CD14-positive monocyte (primary cell): ENCODE data around the gene PGP. TPM values are rescaled to one million over a fixed set of nuclear protein-coding genes. Genes with fewer than 3 reads are reported as not detected.
A peak's percentile ranks its signal among the peaks of the same experiment; 100 is the strongest.
"Not testable (repeated sequence)": the region's sequence is repeated elsewhere in the genome, so short reads cannot be mapped to it uniquely, and the experiment has no call there.

Source experiments
- DNase-seq, 3 donors: peaks; one replicate each; pipeline ENCODE4 v3.0.0-alpha.2; 2011 to 2022
- H2AFZ ChIP-seq: 2 replicates; pipeline ENCODE4 v1.6.0; 2012; ENCODE audit warnings: mild to moderate bottlenecking, low read depth, low read length, inconsistent platforms; ENCODE audit not compliant: insufficient read depth, poor library complexity, severe bottlenecking
- H3K27ac ChIP-seq, 2 donors: 1 replicate in 1 of 2; 2 replicates in 1 of 2; pipeline ENCODE4 v1.5.1; 2012 to 2013; ENCODE audit warnings: low read length in 2 of 2, control low read depth in 1 of 2, inconsistent platforms in 1 of 2, low read depth in 1 of 2, mild to moderate bottlenecking in 1 of 2
- H3K27me3 ChIP-seq, 2 donors: one replicate each; pipeline versions ENCODE4 v1.6.0 to v1.6.1; 2011 to 2013; ENCODE audit warnings: low read length in 2 of 2; ENCODE audit not compliant: control insufficient read depth in 2 of 2, insufficient read depth in 2 of 2
- H3K36me3 ChIP-seq, 2 donors: replicated peaks in 1 of 2; 1 replicate in 1 of 2; 2 replicates in 1 of 2; pipeline versions ENCODE4 v1.5.1 to v1.6.1; 2012 to 2013; ENCODE audit warnings: low read length in 2 of 2, control low read depth in 1 of 2, inconsistent platforms in 1 of 2, mild to moderate bottlenecking in 1 of 2; ENCODE audit not compliant: insufficient read depth in 2 of 2, control insufficient read depth in 1 of 2
- H3K4me1 ChIP-seq, 2 donors: 1 replicate in 1 of 2; 2 replicates in 1 of 2; pipeline versions ENCODE4 v1.5.1 to v1.6.1; 2012 to 2013; ENCODE audit warnings: low read length in 2 of 2, control low read depth in 1 of 2, inconsistent platforms in 1 of 2, mild to moderate bottlenecking in 1 of 2, moderate library complexity in 1 of 2; ENCODE audit not compliant: insufficient read depth in 2 of 2, control insufficient read depth in 1 of 2
- H3K4me2 ChIP-seq: replicated peaks from 2 replicates; pipeline ENCODE3; 2012; ENCODE audit warnings: low read length, moderate library complexity, mild to moderate bottlenecking; ENCODE audit not compliant: poor library complexity, severe bottlenecking; ENCODE audit errors: extremely low read depth
- H3K4me3 ChIP-seq, 3 experiments: fragments of 200-600 bp in 1 of 3; sonication (generic) in 1 of 3; replicated peaks in 1 of 3; 1 replicate in 2 of 3; 2 replicates in 1 of 3; pipeline ENCODE4 v1.5.1; 2011 to 2013; ENCODE audit warnings: low read length in 3 of 3, mild to moderate bottlenecking in 3 of 3, control low read depth in 2 of 3, low read depth in 2 of 3, inconsistent platforms in 1 of 3, moderate library complexity in 1 of 3
- H3K79me2 ChIP-seq: 2 replicates; pipeline ENCODE4 v1.6.0; 2012; ENCODE audit warnings: mild to moderate bottlenecking, control low read depth, inconsistent platforms, low read length, moderate library complexity; ENCODE audit not compliant: insufficient read depth
- H3K9ac ChIP-seq: 2 replicates; pipeline ENCODE4 v1.6.0; 2017; ENCODE audit warnings: low read length, mild to moderate bottlenecking; ENCODE audit not compliant: insufficient read depth, poor library complexity, severe bottlenecking
- H3K9me3 ChIP-seq, 2 donors: replicated peaks in 1 of 2; 1 replicate in 1 of 2; 2 replicates in 1 of 2; pipeline versions ENCODE4 v1.5.1 to v1.6.1; 2012 to 2013; ENCODE audit warnings: low read length in 2 of 2, control low read depth in 1 of 2; ENCODE audit not compliant: control insufficient read depth in 1 of 2, insufficient read depth in 1 of 2
- H4K20me1 ChIP-seq: 2 replicates; pipeline ENCODE4 v1.6.0; 2012; ENCODE audit warnings: mild to moderate bottlenecking, low read length, control low read depth, moderate library complexity; ENCODE audit not compliant: insufficient read depth
- H3K27ac Mint-ChIP-seq, 7 donors: one replicate each; pipeline ENCODE4 v1.8.0; 2020; ENCODE audit warnings: mild to moderate bottlenecking in 7 of 7, mixed read lengths in 7 of 7, moderate library complexity in 6 of 7, inconsistent platforms in 2 of 7
- H3K27me3 Mint-ChIP-seq, 3 donors: one replicate each; pipeline ENCODE4 v1.8.0; 2021 to 2022; ENCODE audit warnings: low read depth in 3 of 3, mild to moderate bottlenecking in 3 of 3, mixed read lengths in 3 of 3, moderate library complexity in 3 of 3, inconsistent platforms in 1 of 3
- H3K36me3 Mint-ChIP-seq, 2 donors: one replicate each; pipeline ENCODE4 v1.8.0; 2020; ENCODE audit warnings: mixed read lengths in 2 of 2, inconsistent platforms in 1 of 2, mild to moderate bottlenecking in 1 of 2
- H3K4me1 Mint-ChIP-seq: one replicate; pipeline ENCODE4 v1.8.0; 2020; ENCODE audit warnings: mild to moderate bottlenecking, mixed read lengths
- H3K4me3 Mint-ChIP-seq, 2 donors: one replicate each; pipeline ENCODE4 v1.8.0; 2020; ENCODE audit warnings: mild to moderate bottlenecking in 2 of 2, mixed read lengths in 2 of 2, moderate library complexity in 1 of 2
- H3K9me3 Mint-ChIP-seq, 7 donors: one replicate each; pipeline ENCODE4 v1.8.0; 2020 to 2022; ENCODE audit warnings: mixed read lengths in 7 of 7, mild to moderate bottlenecking in 6 of 7, moderate library complexity in 6 of 7, inconsistent platforms in 2 of 7
- WGBS: methylation state at CpG from one replicate; pipeline ENCODE4 v1.1.5; 2013; ENCODE audit warnings: missing lambda C conversion rate; ENCODE audit not compliant: insufficient coverage; 5-methylcytosine and 5-hydroxymethylcytosine counted together
- intact Hi-C, 2 donors: fragments of 100-400 bp; cut with micrococcal nuclease; formaldehyde crosslinking; loops; one replicate each; pipeline versions ENCODE4 v1.15.0 to v1.15.1; 2023
- polyA plus RNA-seq, 3 donors: library from polyadenylated mRNA; depleted of rRNA in 1 of 3; unstranded in 2 of 3; stranded (reverse) in 1 of 3; fragments of 300-500 nt in 2 of 3; fragments of >200 nt in 1 of 3; fragmentation: Illumina TruSeq in 2 of 3; gene quantifications; 1 replicate in 2 of 3; 2 replicates in 1 of 3; pipeline ENCODE4 v1.2.3, GENCODE V29; 2012 to 2021
- TF ChIP-seq, protein P1 (sequence below): fragments of 200-600 bp; IDR thresholded peaks from one replicate; pipeline ENCODE4 v1.8.0; 2022; ENCODE audit warnings: antibody characterized with exemption, mild to moderate bottlenecking

Gene PGP
- polyA plus RNA-seq, 3 donors, result 7.2 to 20.2 (median 19.2) TPM

DNA sequence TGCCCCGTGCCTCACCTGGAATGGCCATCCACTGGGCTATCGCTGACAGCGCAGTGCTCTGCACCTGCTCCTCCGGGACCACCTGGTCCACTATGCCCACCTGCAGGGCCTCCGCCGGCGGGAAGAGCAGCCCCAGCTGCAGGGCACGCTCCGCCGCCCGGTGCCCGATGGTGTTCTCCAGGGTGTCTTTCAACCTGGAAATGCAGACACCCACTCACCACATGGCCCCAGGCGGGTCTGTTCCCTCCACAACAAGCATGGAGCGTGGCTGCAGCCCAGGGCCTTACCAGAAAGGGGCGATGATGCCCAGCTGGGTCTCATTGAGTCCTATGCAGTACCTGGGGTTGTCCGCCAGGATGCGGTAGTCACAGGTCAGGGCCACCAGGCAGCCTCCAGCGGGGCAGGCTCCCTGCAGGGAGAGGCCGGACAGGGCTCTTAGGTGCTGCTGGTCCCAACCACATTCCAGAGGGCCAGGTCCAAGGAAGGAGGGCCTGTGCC lies 28.4 kb upstream of the PGP start:
- intact Hi-C loops, result loop anchor here in 1 of 2 donors (10.0 kb wide), 1 partner anchor 238 kb away; the partner anchor contains the start of gene ZNF598
- H3K9ac ChIP-seq, result no peak overlapping the region
- H3K4me1 Mint-ChIP-seq, result peaks cover 3% of the 10 kb centered on the region
- WGBS, result 98% methylated on average over 19 of the region's 19 CpGs
- no peak overlapping the region for H3K27ac Mint-ChIP-seq
- H3K4me1 ChIP-seq, result no peaks in the 10 kb centered on the region
- peaks cover 0 to 8% of the 10 kb centered on the region in 2 donors for H3K27me3 ChIP-seq
- no peak overlapping the region for H2AFZ ChIP-seq
- no peaks in the 10 kb centered on the region for H3K9me3 ChIP-seq
- TF ChIP-seq, protein P1, sequence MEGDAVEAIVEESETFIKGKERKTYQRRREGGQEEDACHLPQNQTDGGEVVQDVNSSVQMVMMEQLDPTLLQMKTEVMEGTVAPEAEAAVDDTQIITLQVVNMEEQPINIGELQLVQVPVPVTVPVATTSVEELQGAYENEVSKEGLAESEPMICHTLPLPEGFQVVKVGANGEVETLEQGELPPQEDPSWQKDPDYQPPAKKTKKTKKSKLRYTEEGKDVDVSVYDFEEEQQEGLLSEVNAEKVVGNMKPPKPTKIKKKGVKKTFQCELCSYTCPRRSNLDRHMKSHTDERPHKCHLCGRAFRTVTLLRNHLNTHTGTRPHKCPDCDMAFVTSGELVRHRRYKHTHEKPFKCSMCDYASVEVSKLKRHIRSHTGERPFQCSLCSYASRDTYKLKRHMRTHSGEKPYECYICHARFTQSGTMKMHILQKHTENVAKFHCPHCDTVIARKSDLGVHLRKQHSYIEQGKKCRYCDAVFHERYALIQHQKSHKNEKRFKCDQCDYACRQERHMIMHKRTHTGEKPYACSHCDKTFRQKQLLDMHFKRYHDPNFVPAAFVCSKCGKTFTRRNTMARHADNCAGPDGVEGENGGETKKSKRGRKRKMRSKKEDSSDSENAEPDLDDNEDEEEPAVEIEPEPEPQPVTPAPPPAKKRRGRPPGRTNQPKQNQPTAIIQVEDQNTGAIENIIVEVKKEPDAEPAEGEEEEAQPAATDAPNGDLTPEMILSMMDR, result no peak
- peaks cover 0 to 3% (median 0%) of the 10 kb centered on the region in 7 donors for H3K9me3 Mint-ChIP-seq
- H3K4me3 ChIP-seq, result no peak overlapping the region
- no peak for DNase-seq
- H3K36me3 ChIP-seq, result peaks cover 47 to 55% of the 10 kb centered on the region in 2 donors
- H3K27ac ChIP-seq, result no peak overlapping the region
- no peaks in the 10 kb centered on the region for H3K79me2 ChIP-seq
- H3K27me3 Mint-ChIP-seq, result peaks cover 11 to 14% (median 11%) of the 10 kb centered on the region in 3 donors
- H3K4me2 ChIP-seq, result no peak overlapping the region
- H4K20me1 ChIP-seq, result peaks cover 8% of the 10 kb centered on the region
- H3K4me3 Mint-ChIP-seq, result no peak overlapping the region
- peaks cover 42 to 74% of the 10 kb centered on the region in 2 donors for H3K36me3 Mint-ChIP-seq

DNA sequence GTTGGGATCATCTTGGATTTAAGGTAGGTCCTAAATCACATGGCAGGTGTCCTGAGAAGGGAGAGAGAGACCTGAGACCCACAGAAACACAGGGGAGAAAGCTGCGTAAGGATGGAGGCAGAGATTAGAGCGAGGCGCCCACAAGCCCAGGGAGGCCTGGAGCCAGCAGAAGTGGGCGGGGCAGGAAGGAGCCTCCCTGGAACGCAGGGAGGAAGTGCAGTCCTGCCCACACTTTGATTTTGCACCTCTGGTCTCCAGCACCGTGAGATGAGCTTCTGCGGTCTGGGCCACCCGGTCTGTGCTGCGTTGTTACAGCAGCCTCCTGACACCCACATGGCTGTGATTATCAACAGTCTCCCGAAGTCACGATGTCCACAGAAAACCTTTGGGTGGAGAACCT lies 28.0 kb upstream of the PGP start:
- Histone ChIP-seq H3K27ac (no peak overlapping the region), H3K9ac (no peak overlapping the region), H3K36me3 (peaks cover 47 to 55% of the 10 kb centered on the region in 2 donors), H3K79me2 (no peaks in the 10 kb centered on the region), H3K4me1 (no peaks in the 10 kb centered on the region), H3K9me3 (no peaks in the 10 kb centered on the region), H3K4me2 (no peak overlapping the region), H4K20me1 (peaks cover 12% of the 10 kb centered on the region), H2AFZ (no peak overlapping the region), H3K4me3 (no peak overlapping the region), H3K27me3 (peaks cover 5 to 13% of the 10 kb centered on the region in 2 donors)
- Mint-ChIP-seq H3K27ac (peak overlapping the region in 1 of 7 donors; percentile 54), H3K4me3 (no peak overlapping the region), H3K9me3 (peaks cover 0 to 3% (median 0%) of the 10 kb centered on the region in 7 donors), H3K36me3 (peaks cover 42 to 72% of the 10 kb centered on the region in 2 donors), H3K27me3 (peaks cover 12 to 19% (median 14%) of the 10 kb centered on the region in 3 donors), H3K4me1 (peaks cover 3% of the 10 kb centered on the region)
- TF ChIP-seq, protein P1, result no peak
- intact Hi-C loops, result loop anchor here in 1 of 2 donors (10.0 kb wide), 1 partner anchor 238 kb away; the partner anchor contains the start of gene ZNF598
- no peak for DNase-seq
- 82% methylated on average over 11 of the region's 11 CpGs for WGBS

DNA sequence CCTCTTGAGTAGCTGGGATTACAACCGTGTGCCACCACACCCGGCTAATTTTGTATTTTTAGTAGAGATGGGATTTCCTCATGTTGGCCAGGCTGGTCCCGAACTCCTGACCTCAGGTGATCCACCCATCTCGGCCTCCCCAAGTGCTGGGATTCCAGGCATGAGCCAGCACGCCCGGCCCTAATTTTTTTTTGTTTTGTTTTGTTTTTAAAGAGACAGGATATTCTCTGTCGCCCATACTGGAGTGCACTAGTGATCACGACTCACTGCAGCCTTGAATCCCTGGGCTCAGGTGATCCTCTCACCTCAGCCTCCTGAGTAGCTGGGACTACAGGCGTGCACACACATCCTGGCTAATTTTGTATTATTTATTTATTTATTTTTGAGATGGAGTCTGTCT lies 25.7 kb upstream of the PGP start:
- not testable (repeated sequence) for H3K4me2 ChIP-seq, H3K9me3 Mint-ChIP-seq, H3K79me2 ChIP-seq, H3K27ac ChIP-seq, H3K4me1 ChIP-seq, H3K4me1 Mint-ChIP-seq, H2AFZ ChIP-seq, H3K4me3 Mint-ChIP-seq, H3K27ac Mint-ChIP-seq, H3K4me3 ChIP-seq, H3K9ac ChIP-seq, DNase-seq, H3K9me3 ChIP-seq
- H3K27me3 Mint-ChIP-seq, result peaks cover 30 to 42% (median 33%) of the 10 kb centered on the region in 3 donors
- Histone ChIP-seq H3K27me3 (peaks cover 18 to 36% of the 10 kb centered on the region in 2 donors), H3K36me3 (peaks cover 35 to 44% of the 10 kb centered on the region in 2 donors), H4K20me1 (peaks cover 22% of the 10 kb centered on the region)
- H3K36me3 Mint-ChIP-seq, result peaks cover 36 to 61% of the 10 kb centered on the region in 2 donors
- 92% methylated on average over 4 of the region's 9 CpGs for WGBS
- intact Hi-C loops, result loop anchor here in 1 of 2 donors (10.0 kb wide), 1 partner anchor 236 kb away; the partner anchor contains the start of gene ZNF598
